ENCODE results near the gene TEDC2. TPM values are rescaled to one million over a fixed set of nuclear protein-coding genes. Genes with fewer than 3 reads are reported as not detected.

Gene TEDC2
- 1 to 10 TPM in 1 of 6 donors, under 1 TPM in 3, not detected in 2; 0.16 to 1.7 (median 0.58) TPM for polyA plus RNA-seq (ENCODE audit: low read depth in 6 of 6)

GRCh38 chr16:2459647-2460390 lies at the start of gene TEDC2:
TEDC2 (plus strand) TSS chr16:2460109; CDS start chr16:2460145, 36 bp downstream.
- H3K36me3 Mint-ChIP-seq = no peaks in the 10 kb centered on the region
- no peaks in the 10 kb centered on the region for H3K27me3 Mint-ChIP-seq
- ATAC-seq (ENCODE audit: low read depth in 2 of 2) (peak; percentile 99), DNase-seq (peak; percentile 95)
- peaks cover 8 to 9% (median 8%) of the 10 kb centered on the region in 3 donors for H3K4me1 Mint-ChIP-seq
- peak within 1 kb of the TSS; percentile 74 to 94 (median 86) for H3K4me3 Mint-ChIP-seq
- H3K9me3 Mint-ChIP-seq = no peaks in the 10 kb centered on the region
- peak within 1 kb of the TSS in 5 of 6 donors; percentile 4 to 82 (median 24) for H3K27ac Mint-ChIP-seq

- Mint-ChIP-seq H3K27me3 (peaks cover 8 to 49% (median 15%) of the 10 kb centered on the region in 3 donors), H3K4me3 (no peak overlapping the region)
These were observed 44.8 kb upstream of the TEDC2 start for GRCh38 chr16:2415085-2415484.

GRCh38 chr16:2420035-2420434 lies 39.9 kb upstream of the TEDC2 start:
- H3K27ac Mint-ChIP-seq = peak overlapping the region in 1 of 6 donors; percentile 34
- ATAC-seq (ENCODE audit: low read depth in 2 of 2) = no peak

More at GRCh38 chr16:2415085-2415484, 44.8 kb upstream of the TEDC2 start:
- no peaks in the 10 kb centered on the region for H3K9me3 Mint-ChIP-seq
- H3K4me1 Mint-ChIP-seq = no peaks in the 10 kb centered on the region
- no peak overlapping the region for H3K27ac Mint-ChIP-seq
- no peak for ATAC-seq (ENCODE audit: low read depth in 2 of 2)
- H3K36me3 Mint-ChIP-seq = no peaks in the 10 kb centered on the region
- DNase-seq = no peak

GRCh38 chr16:2422123-2422867 lies 37.6 kb upstream of the TEDC2 start:
- peaks cover 0 to 12% (median 0%) of the 10 kb centered on the region in 3 donors for H3K4me1 Mint-ChIP-seq
- no peak overlapping the region for H3K4me3 Mint-ChIP-seq
- no peak overlapping the region for H3K27ac Mint-ChIP-seq
- DNase-seq (no peak), ATAC-seq (ENCODE audit: low read depth in 2 of 2) (no peak)
- H3K9me3 Mint-ChIP-seq = no peaks in the 10 kb centered on the region
- H3K36me3 Mint-ChIP-seq = no peaks in the 10 kb centered on the region
- H3K27me3 Mint-ChIP-seq = peaks cover 0 to 8% (median 0%) of the 10 kb centered on the region in 3 donors

More at GRCh38 chr16:2420035-2420434, 39.9 kb upstream of the TEDC2 start:
- Mint-ChIP-seq H3K9me3 (no peaks in the 10 kb centered on the region), H3K4me1 (peaks cover 0 to 12% (median 0%) of the 10 kb centered on the region in 3 donors), H3K27me3 (peaks cover 0 to 24% (median 6%) of the 10 kb centered on the region in 3 donors), H3K36me3 (no peaks in the 10 kb centered on the region), H3K4me3 (no peak overlapping the region)
- no peak for DNase-seq

GRCh38 chr16:2424061-2425007 lies 35.6 kb upstream of the TEDC2 start:
- no peak for DNase-seq
- Mint-ChIP-seq H3K27ac (no peak overlapping the region), H3K4me3 (peak overlapping the region in 1 of 8 donors; percentile 42), H3K4me1 (peaks cover 7 to 16% (median 7%) of the 10 kb centered on the region in 3 donors), H3K9me3 (no peaks in the 10 kb centered on the region), H3K36me3 (no peaks in the 10 kb centered on the region), H3K27me3 (no peaks in the 10 kb centered on the region)
- ATAC-seq (ENCODE audit: low read depth in 2 of 2) = no peak

GRCh38 chr16:2425008-2425518 lies 34.8 kb upstream of the TEDC2 start:
- DNase-seq = no peak
- Mint-ChIP-seq H3K27me3 (no peaks in the 10 kb centered on the region), H3K4me1 (peaks cover 10 to 19% (median 12%) of the 10 kb centered on the region in 3 donors)

GRCh38 chr16:2425825-2426430 lies 34.0 kb upstream of the TEDC2 start:
- H3K4me1 Mint-ChIP-seq = peaks cover 18 to 27% (median 19%) of the 10 kb centered on the region in 3 donors
- H3K36me3 Mint-ChIP-seq = no peaks in the 10 kb centered on the region
- peak overlapping the region in 1 of 8 donors; percentile 37 for H3K4me3 Mint-ChIP-seq
- DNase-seq = no peak
- no peak for ATAC-seq (ENCODE audit: low read depth in 2 of 2)
- H3K9me3 Mint-ChIP-seq = no peaks in the 10 kb centered on the region
- H3K27me3 Mint-ChIP-seq = no peaks in the 10 kb centered on the region
- H3K27ac Mint-ChIP-seq = no peak overlapping the region

More at GRCh38 chr16:2425008-2425518, 34.8 kb upstream of the TEDC2 start:
- Mint-ChIP-seq H3K36me3 (no peaks in the 10 kb centered on the region), H3K27ac (no peak overlapping the region), H3K4me3 (no peak overlapping the region), H3K9me3 (no peaks in the 10 kb centered on the region)
- no peak for ATAC-seq (ENCODE audit: low read depth in 2 of 2)

GRCh38 chr16:2426941-2427361 lies 33.0 kb upstream of the TEDC2 start:
- no peak for ATAC-seq (ENCODE audit: low read depth in 2 of 2)
- H3K27ac Mint-ChIP-seq = no peak overlapping the region
- no peaks in the 10 kb centered on the region for H3K36me3 Mint-ChIP-seq
- H3K4me3 Mint-ChIP-seq = peak overlapping the region in 2 of 8 donors; percentile 88 to 92
- no peak for DNase-seq
- H3K4me1 Mint-ChIP-seq = peaks cover 18 to 27% (median 19%) of the 10 kb centered on the region in 3 donors
- H3K27me3 Mint-ChIP-seq = no peaks in the 10 kb centered on the region
- H3K9me3 Mint-ChIP-seq = no peaks in the 10 kb centered on the region

- H3K27me3 Mint-ChIP-seq = no peaks in the 10 kb centered on the region
- H3K36me3 Mint-ChIP-seq = no peaks in the 10 kb centered on the region
- H3K9me3 Mint-ChIP-seq = no peaks in the 10 kb centered on the region
- peaks cover 18 to 23% (median 19%) of the 10 kb centered on the region in 3 donors for H3K4me1 Mint-ChIP-seq
- no peak for DNase-seq
- no peak overlapping the region for H3K27ac Mint-ChIP-seq
- peak overlapping the region; percentile 71 to 94 (median 88) for H3K4me3 Mint-ChIP-seq
- ATAC-seq (ENCODE audit: low read depth in 2 of 2) = no peak
These were observed 32.4 kb upstream of the TEDC2 start for GRCh38 chr16:2427526-2427925.

- Mint-ChIP-seq H3K36me3 (no peaks in the 10 kb centered on the region), H3K27me3 (no peaks in the 10 kb centered on the region), H3K27ac (peak overlapping the region in 3 of 6 donors; percentile 76 to 81 (median 81)), H3K9me3 (no peaks in the 10 kb centered on the region), H3K4me3 (peak overlapping the region; percentile 84 to 94 (median 90)), H3K4me1 (peaks cover 19 to 21% (median 19%) of the 10 kb centered on the region in 3 donors)
- peak; percentile 17 for DNase-seq
- ATAC-seq (ENCODE audit: low read depth in 2 of 2) = peak in 1 of 2 donors; percentile 13
These were observed 31.7 kb upstream of the TEDC2 start for GRCh38 chr16:2428051-2428783.

GRCh38 chr16:2428784-2429033 lies 31.2 kb upstream of the TEDC2 start:
- Mint-ChIP-seq H3K4me1 (peaks cover 15 to 21% (median 19%) of the 10 kb centered on the region in 3 donors), H3K4me3 (peak overlapping the region; percentile 84 to 94 (median 90)), H3K27me3 (no peaks in the 10 kb centered on the region), H3K36me3 (no peaks in the 10 kb centered on the region), H3K27ac (no peak overlapping the region), H3K9me3 (no peaks in the 10 kb centered on the region)
- DNase-seq (no peak), ATAC-seq (ENCODE audit: low read depth in 2 of 2) (peak; percentile 10 to 15)

Measured in naive B cell (primary cell).